UCSD-AML1 (cell line): ENCODE data around the gene SHTN1.

Experiments used
- DNase-seq: peaks from one replicate; lab custom pipeline; 2025; ENCODE audit not compliant: unreplicated experiment; lab: John Stamatoyannopoulos, UW

Gene SHTN1

DNA sequence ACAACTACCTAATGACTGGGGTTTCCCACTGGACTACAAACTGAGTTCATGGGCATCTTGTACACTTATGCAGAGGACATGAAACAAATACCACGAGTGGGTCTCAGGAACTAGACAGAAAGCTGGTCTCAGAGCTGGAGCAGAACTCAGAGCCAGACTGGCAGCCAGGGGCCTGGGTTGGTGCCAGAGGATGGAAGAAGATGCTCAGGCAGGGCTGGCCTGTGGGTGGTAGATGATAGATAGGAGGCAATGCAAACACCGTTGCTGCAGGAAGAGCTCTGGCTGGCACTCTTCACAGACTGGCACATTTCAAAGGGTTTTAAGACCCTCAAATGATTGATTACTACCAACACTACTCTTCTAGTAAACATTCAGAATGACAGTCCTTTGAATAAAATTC lies 126.9 kb downstream of the SHTN1 start:
- DNase-seq, result no peak

DNA sequence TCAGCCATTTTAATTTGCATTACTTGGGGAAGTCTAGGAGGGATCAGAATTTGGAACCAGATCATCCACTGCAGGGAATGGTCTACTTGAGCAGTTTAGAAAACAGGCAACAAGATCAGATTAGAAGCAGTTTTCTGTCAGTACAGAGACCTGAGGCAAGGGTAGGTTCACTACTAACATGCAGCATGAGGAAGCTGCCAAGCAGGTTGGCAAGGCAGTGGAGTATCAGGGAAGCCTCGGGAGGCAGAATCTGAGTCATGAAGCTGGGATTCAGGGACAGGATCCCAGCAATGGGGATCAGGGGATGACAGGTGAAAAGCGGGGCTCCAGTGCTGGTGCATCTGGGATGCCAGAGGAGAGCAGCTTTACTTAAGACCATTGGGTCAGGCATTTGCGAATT lies 127.6 kb downstream of the SHTN1 start:
- no peak for DNase-seq

DNA sequence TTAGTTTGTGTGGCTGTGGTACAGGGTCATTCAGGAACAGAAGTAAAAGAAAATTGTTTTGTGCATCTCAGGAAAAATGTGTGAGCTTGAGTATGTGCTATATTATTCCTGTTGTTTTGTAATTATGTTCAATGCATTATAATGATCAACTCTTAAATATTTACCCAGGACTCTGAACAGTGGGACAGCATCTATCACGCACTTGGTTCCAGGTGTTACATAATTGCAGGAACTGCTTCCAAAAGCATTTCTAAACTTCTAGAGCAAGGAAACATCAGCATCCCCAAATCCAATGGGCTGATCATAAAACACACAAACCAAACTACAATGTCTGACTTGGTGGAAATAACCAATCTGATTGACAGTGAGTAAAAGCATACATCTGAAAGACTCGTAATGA lies 129.1 kb downstream of the SHTN1 start:
- DNase-seq, result no peak

DNA sequence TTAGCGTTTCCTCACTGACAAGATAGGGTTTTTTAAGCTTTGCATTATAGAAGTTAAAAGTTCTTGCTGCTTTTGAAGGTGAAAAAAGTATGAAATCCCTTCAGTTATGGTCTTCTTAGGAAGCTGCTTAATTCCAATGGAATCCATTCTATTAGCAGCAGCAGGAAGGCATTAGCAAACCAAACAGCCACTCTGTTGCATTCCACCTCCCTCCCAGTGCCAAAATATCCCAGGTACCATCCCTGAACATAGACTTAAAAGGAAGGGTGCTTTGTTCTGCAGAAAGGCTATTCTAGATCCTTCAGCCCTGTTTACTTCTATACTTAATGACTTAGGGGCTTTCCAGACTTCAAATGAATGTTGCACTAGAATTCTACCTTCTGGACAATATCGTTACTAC lies 131.9 kb downstream of the SHTN1 start:
- DNase-seq, result no peak

DNA sequence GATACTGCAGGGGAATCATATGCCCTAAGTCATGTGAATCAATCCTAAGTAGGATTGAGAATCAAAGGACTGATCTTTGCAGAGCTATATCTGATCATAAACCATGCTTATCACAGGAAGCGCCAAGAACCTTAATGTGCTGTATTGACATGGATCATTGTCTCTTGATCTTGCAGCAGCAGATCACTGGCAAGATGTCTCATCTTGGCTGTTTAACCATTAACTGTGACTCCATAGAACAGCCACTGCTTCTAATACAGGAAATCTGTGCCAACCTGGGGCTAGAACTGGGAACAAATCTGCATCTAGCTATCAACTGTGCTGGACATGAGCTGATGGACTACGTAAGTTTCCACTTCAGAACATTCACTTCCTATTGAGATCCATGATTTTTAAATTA lies 134.0 kb downstream of the SHTN1 start:
- DNase-seq, result no peak

DNA sequence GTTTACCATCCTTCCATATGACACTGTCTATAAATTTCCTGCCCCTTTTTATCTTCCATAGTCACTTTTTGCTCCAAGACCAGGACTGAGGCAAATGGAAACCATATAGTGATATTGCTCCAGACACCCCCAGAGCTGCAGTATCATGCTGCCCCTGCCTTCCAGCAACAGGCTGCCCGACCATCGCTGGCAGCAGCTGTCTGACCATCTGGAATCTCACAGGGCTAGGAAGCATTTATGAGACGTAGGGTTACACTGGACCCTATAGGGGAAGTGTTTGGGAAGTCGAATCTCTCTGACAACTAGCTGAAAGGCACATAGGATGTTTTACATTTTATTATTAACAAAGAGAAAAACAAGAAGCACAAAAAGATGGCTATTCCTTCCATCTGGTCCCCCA lies 136.3 kb downstream of the SHTN1 start:
- no peak for DNase-seq

DNA sequence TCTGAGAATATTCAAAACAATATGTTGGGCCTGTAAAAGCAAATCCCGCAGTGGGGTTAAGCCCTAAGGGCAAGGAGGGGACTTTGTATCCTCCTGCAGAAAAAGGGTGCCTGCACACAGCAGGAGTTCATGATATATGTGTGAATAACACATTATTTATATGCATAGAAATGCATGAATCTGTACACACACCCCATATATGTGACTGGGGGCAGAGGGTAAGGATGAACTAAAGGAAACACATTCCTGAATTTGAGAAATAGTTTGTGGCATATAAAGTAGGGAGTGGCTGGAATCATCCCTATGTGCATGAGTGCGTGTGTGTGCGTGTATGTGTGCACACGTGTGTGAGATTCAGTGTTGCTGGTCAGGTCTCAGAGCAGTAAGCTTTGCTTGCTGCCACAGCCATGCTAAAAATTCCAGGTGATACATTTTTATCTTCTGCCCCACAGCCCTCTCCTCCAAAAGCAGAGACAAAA lies 136.8 kb downstream of the SHTN1 start:
- no peak for DNase-seq

DNA sequence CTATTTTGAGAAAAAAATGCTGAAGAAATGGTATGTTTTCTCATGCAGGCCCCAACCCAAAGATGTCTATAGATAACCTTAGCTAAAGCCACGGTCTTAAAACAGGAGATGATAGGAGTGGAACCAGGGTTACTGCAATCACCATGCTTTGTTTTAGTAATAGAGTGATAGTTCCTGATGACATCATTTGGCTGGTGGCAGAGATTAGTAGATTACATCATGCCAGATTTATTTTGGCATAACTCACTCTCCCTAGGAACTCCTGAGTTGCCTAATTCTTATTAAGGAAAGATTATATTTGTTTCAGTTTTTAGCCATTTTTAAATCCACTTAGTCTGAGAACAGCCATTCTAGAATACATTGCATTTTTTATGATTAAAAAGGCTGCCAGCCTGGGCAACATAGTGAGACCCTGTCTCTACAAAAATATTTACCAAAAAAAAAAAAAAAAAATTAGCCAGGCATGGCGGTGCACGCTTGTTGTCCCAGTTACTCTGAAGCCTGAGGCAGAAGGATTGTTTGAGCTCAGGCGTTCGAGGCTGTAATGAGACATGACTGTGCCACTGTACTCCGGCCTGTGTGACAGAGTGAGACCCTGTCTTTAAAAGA lies 137.9 kb downstream of the SHTN1 start:
- DNase-seq, result no peak

DNA sequence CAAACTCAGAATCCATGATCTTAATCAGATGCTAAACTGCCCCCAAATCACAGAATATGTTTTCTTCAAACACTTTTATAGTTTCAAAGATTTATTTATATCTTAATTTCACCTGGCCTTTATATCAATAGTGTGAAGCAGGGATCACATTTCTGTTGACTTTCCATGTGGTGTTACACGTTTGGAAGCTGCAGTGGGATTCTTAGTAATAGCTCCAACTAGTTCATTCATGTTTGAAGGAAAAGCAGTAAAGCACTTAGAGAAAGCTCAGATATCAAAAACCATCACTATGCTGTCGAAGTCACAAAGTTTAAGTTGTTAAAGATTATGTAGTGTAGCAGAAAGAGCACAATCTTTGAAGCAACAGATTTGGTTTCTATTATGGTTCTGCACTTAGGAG lies 138.9 kb downstream of the SHTN1 start:
- no peak for DNase-seq

DNA sequence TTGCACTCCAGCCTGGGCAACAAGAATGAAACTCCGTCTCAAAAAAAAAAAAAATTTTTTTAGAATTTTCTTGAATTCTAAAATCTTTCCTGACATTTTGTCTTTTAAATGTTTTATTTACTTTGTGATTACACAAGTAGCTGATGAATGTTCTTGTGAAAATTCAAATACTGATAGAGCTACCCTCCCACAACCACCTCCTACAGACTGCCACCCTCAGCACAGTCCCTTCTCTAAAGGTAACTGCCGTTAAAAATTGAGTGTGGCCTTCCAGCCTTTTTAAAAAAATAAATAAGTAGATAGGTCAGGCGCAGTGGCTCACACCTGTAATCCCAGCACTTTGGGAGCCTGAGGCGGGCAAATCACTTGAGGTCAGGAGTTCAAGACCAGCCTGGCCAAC lies 140.6 kb downstream of the SHTN1 start:
- DNase-seq, result no peak

DNA sequence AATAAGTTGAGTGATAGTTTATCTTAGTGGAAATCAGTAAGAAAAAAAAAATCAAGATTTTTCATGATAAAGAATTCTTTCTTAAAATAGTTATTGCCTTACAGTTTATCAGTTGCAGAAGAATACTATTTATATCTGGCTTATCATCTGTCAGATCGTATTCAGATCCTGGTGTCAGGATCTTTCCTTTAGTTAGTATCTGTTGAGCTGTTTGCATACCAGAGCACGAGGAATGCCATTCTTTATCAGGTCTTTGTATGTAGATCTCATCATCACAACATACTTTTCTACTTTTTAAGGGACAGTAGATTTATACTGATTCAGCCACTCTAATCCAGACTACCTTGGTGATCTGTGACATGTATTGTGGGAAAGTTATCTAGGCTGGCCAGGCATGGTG lies 143.2 kb downstream of the SHTN1 start:
- no peak for DNase-seq

DNA sequence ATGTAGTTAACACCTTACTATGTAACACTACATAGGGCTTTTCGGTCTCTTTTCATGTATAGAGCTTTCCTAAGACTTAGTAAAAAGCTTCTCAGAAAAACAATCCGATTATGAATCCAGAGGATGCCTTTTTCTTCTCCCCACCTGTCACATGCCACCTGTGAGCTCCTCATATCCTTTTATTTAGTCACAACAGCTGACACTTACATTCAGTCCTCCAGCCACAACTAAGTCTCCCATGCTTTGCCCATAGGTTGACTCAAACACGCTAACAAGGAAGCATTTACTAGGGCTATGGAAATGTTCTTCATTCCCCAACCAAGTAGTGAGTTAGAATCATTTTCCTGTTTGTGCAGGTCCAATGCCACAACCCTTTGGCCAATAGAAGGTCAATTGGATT lies 147.8 kb downstream of the SHTN1 start:
- no peak for DNase-seq

DNA sequence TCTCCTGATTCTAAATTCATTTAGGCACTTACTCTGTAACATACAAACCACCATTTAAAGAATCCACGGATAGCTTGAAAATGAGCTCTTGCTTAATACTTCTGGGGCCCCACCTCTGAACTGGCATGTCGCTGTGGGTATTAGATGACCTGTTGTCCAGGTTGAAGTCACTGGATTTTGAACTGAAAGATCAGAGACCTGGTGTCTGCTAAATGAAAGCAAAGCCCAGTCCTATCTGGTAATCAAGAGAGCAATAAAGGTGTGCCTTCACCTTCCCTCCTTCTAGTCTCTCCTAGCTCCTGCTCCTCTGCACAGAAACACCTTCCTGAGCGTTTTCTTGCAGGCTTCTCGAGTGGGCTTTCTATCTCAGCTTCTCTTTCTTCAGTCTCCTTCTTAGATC lies 151.3 kb downstream of the SHTN1 start:
- DNase-seq, result no peak

DNA sequence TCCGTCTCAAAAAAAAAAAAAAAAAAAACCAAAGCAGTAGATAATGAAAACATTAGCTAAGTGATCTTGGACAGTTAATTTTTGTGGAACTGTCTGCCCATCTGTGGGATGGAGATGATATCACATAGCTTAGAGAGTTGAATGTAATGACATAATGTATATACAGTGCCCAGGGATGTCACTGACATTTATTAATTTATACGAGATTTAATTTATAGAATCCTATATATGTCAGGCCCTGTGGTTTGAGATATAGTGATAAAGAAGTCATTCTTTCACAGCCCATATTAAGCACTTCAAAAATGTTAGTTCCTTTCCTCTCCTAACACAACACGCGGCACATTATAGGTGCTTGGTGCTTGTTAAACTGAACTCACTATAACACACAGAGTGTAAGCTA lies 151.7 kb downstream of the SHTN1 start:
- no peak for DNase-seq

DNA sequence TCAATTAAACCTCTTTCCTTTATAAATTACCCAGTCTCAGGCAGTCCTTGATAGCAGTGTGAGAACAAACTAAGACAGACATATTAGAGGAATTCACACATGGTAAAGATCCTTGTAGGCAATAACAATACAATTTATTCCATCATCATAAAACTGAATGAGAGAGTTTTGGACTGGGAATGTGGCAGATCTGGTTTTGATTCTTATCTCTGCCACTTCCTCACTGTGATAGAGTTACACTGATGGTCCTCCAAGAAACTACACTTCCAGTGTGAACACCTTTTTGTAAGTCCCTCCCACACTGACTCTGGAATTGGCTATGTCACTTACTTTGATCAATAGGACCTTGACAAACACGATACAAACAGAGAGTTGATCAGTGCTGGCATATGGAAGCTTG lies 152.7 kb downstream of the SHTN1 start:
- no peak for DNase-seq

DNA sequence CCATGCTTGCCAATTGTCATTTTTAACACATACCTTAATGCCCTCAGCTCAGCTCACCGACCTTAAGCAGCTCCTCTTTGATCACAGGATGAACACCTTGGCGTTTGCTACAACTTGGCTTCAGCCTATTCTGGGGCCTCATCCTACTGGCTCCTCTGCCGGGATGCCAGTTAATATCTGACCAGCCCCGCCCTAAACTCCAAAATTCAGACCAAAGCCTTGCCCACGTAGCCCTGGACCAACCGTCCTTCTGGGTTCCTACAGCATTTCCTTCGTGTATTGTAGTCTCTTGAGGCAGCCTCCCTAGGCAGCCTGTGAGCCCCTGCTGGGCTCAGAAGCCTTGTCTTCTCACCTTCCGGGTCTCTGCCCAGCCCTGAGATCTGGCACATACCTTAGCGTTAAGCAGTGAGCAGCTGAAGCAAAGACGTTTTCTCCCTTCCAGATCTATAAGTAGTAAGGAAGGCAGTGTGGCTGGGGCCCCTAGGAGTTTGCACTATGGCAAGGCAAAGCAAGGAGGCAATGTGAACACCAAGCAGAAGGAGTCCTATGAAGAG lies 154.9 kb downstream of the SHTN1 start:
- no peak for DNase-seq

DNA sequence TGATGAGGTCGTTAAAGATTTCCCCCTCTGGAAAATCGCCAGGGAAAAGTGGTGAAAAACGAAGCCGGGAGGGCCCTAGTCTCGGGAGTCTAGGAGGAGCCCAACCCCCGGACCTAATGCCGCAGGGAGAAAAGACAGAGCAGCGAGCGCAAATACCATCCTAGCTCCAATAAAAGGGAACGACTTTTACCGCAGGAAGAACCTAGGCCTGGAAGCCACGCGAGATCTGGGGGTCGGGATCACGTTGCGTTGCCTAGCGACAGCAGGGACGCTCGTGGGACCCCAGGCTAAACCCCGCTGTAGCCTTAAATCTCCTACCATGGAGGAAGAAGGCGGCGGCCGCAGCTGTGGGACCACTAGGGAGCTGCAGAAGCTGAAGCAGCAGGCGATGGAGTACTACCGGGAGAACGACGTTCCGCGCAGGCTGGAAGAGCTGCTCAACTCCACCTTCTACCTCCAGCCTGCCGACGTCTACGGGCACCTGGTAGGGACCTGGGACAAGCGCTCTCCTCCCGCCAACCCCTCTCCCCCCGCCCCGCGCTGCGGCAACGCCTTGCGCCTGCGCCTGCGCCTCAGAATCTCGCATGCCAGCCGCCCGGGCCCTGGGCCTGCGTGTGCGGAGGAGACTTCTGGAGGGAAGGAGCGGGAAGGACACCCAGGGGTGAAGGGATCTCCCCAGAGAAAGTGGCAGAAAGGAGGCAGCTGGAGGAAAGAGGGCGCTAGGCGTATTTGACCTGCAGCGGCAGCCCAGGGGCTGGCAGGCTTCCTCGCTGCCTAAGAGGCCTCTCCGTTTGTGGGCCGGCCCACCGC lies 155.5 kb downstream of the SHTN1 start, which contains the start of gene ENO4:
Gene ENO4, plus strand, starts transcription at position 252 of the 810 bp plus-strand sequence. Its CDS starts 68 bp downstream, at position 320.
- DNase-seq, result no peak

DNA sequence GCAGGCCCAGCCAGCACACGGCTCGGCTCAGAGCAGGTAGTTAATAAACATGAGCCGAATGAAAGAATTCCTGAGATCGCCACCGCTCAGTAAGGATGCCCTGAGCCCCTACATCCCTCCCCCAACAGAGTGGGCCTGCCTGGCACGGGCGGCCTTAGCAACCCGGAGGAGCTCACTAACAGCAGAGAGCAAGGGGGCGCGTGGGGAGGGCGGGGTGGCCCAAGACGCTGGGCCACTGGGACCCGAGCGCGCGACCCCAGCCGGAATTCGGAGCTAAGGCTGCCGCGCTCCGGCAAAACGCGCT lies 156.1 kb downstream of the SHTN1 start:
- DNase-seq, result no peak

DNA sequence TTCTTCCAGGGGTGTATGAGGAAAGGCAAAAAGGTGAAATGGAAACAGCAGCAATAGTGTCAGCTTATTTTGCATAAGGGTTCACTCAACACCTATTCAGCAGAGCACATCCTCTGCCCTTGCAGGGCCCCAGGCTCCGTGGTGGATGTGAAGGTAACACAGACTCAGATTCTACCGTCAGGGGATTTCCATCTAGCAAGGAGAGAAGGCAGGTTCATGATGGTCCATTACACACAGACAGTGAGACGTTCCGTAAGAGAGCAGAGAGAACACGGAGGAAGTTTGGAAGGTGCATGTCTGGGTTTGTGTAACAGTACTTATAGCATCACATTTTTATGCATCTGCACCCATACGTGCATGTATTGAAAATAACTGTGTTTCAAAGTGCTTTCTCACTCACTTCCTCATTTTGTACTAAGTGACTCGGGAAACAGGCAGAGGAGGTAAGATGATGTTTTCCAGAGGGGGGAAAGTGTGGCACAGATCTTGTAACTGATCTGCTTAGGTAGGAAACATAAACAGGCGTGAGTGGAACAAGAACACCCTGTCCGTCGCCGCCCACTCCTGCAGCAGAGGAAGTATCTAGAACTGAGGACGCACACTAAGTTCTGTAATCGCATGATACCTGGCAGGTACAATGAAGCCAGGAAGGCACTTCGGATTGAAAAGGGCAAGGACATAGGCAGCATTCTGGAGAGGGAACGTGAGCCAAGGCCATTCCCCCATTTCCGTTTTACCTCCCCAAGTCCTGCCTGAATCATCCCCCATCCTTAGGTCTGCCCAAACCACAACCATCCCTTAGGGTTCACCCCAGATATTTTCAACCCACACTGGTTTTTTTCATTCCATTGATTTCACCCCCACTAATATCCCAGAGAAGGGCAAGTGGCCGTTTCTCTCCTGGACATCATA lies 156.7 kb downstream of the SHTN1 start:
- no peak for DNase-seq

DNA sequence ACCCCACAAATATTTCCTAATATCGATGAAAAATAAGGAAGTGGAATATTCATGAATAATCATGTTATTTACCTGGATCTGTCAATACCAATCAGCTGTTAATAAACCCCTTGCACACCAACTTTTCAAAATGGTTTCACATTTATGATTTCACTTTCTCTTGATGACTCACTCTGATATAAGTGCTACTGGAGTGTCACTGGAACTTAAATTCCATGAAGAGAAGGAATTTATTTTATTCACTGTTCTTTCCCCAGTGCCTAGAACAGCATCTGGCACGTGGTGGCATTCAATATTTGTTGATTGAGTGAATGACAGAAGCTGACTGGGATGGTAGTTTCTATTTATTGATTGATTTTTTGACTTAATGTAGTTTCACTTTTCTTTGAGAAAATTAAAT lies 159.2 kb downstream of the SHTN1 start:
- no peak for DNase-seq

DNA sequence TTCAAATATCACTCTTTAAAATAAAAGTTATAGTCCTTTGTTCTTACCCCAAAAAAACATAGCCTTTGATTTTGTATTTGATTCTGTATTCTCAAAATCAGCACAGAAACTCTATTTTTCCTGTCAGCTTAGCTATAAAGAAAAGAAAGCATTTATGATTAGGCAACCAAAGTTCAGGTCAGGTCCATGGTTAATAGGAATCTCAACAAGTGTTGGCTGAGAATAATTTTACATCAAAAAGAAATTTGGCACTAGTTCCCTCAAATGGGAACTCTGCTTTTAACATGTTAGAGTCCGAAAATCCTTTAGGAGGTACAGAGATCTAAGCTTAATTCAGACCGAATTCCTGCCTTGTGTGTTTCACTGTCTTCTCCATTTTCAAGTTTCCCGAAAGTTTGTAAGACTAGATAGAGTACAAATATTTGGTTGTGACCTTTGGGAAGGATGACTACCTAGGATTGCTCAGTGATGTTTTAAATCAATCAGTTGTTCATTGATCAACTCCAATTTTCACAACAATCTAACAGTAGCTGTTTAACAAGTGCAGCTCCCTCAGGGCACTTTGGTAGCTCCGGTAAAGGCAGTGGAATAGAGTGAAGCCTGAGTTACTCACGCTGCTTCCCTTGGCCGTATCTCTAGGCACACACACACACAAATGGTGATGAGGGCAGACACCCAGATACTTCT lies 164.5 kb downstream of the SHTN1 start:
- no peak for DNase-seq
